Forelimb muscle (tissue), 1 donor: ENCODE results near the gene PPCDC. TPM values are rescaled to one million over a fixed set of nuclear protein-coding genes. Genes with fewer than 3 reads are reported as not detected.

Source experiments
- DNase-seq: peaks from one replicate; pipeline ENCODE4 v3.0.0-alpha.2; 2013; ENCODE audit warnings: low read depth
- polyA plus RNA-seq: library from polyadenylated mRNA; unstranded; fragments of 120-200 nt; gene quantifications from one replicate; pipeline ENCODE4 v1.2.1, GENCODE V29; 2013; ENCODE audit not compliant: insufficient read length

Gene PPCDC
- polyA plus RNA-seq, 1 donor: 6.1 TPM

- peak; percentile 91 for DNase-seq
These were observed 20.3 kb downstream of the PPCDC start for GRCh38 chr15:75043509-75044257.

GRCh38 chr15:75044258-75044878 is 21.0 kb downstream of the PPCDC start:
- DNase-seq: no peak

- DNase-seq: no peak
These were observed 22.1 kb downstream of the PPCDC start for GRCh38 chr15:75045332-75046015.

GRCh38 chr15:75048394-75048793 is 25.0 kb downstream of the PPCDC start:
- no peak for DNase-seq

- DNase-seq: no peak
These were observed 26.0 kb downstream of the PPCDC start for GRCh38 chr15:75049392-75049791.

- no peak for DNase-seq
These were observed 26.9 kb downstream of the PPCDC start for GRCh38 chr15:75050283-75050682.

GRCh38 chr15:75051191-75051608 is 27.8 kb downstream of the PPCDC start:
- no peak for DNase-seq

GRCh38 chr15:75051711-75052110 is 28.3 kb downstream of the PPCDC start:
- DNase-seq: no peak

GRCh38 chr15:75052972-75053747 is 29.8 kb downstream of the PPCDC start:
- DNase-seq: no peak

- no peak for DNase-seq
These were observed 30.3 kb downstream of the PPCDC start for GRCh38 chr15:75053748-75054125.

- no peak for DNase-seq
These were observed 30.9 kb downstream of the PPCDC start for GRCh38 chr15:75054172-75054897.

GRCh38 chr15:75056036-75056435 is 32.6 kb downstream of the PPCDC start:
- DNase-seq: no peak

- DNase-seq: no peak
These were observed 34.9 kb downstream of the PPCDC start for GRCh38 chr15:75058127-75058905.

- no peak for DNase-seq
These were observed 36.2 kb downstream of the PPCDC start for GRCh38 chr15:75059607-75060006.

GRCh38 chr15:75061272-75061671 is 37.9 kb downstream of the PPCDC start:
- DNase-seq: no peak

GRCh38 chr15:75062706-75063105 is 39.3 kb downstream of the PPCDC start:
- no peak for DNase-seq

GRCh38 chr15:75063338-75063737 is 39.9 kb downstream of the PPCDC start:
- no peak for DNase-seq

GRCh38 chr15:75063889-75064288 is 40.5 kb downstream of the PPCDC start:
- no peak for DNase-seq

GRCh38 chr15:75064846-75065245 is 41.5 kb downstream of the PPCDC start:
- no peak for DNase-seq

- DNase-seq: no peak
These were observed 42.1 kb downstream of the PPCDC start for GRCh38 chr15:75065467-75065850.
